GM12878 (cell line): ENCODE data around the gene RPL9. TPM values are rescaled to one million over a fixed set of nuclear protein-coding genes. Genes with fewer than 3 reads are reported as not detected.

Source experiments
- ATAC-seq: fragments of 200-7000 bp; cut with Tn5 transposase; 3 replicates; pipeline ENCODE4 v1.9.1; 2020; ENCODE audit warnings: mild to moderate bottlenecking, moderate library complexity
- BruUV-seq: library from RNA; stranded (reverse); fragments of 400-500 nt; replicated peaks from 2 replicates; lab custom pipeline; 2021; lab: Mats Ljungman, UMichigan
- CTCF ChIA-PET: fragments of 300-600 bp; sonication (Branson Sonifier 250); formaldehyde crosslinking; extraction: SDS; loops from one replicate; lab custom pipeline; 2021; ENCODE audit warnings: inconsistent platforms; lab: Yijun Ruan, JAX
- POLR2A ChIA-PET: fragments of 350-600 bp; formaldehyde crosslinking; extraction: SDS; loops from one replicate; lab custom pipeline; 2021; ENCODE audit warnings: inconsistent platforms; lab: Charles Lee
- RAD21 ChIA-PET: fragments of 300-600 bp; sonication (Branson Sonifier 250); formaldehyde crosslinking; loops from one replicate; lab custom pipeline; 2023; ENCODE audit warnings: antibody characterized with exemption; ENCODE audit not compliant: unreplicated experiment; lab: Charles Lee
- SMC1A ChIA-PET: fragments of 300-600 bp; sonication (Branson Sonifier 250); formaldehyde crosslinking; loops from one replicate; lab custom pipeline; 2023; ENCODE audit not compliant: unreplicated experiment, uncharacterized antibody; lab: Charles Lee
- DNase-seq: peaks from one replicate; pipeline ENCODE4 v3.0.0-alpha.2; 2011; ENCODE audit warnings: low read depth, low spot score
- FAIRE-seq: peaks from 3 replicates; lab custom pipeline; 2011; peaks lifted over from hg19 to GRCh38; lab: Jason Lieb, UNC
- H2AFZ ChIP-seq: 2 replicates; pipeline ENCODE4 v1.6.0; 2011; ENCODE audit warnings: low read depth, low read length, control low read depth; ENCODE audit not compliant: control insufficient read depth
- H3K27ac ChIP-seq: 2 replicates; pipeline ENCODE4 v1.5.1; 2011; ENCODE audit warnings: control low read depth; ENCODE audit not compliant: control insufficient read depth, insufficient read depth
- H3K27me3 ChIP-seq, 2 experiments: replicated peaks in 1 of 2; 2 replicates each; pipeline versions ENCODE4 v1.6.0 to v1.6.1; 2011; ENCODE audit warnings: low read length in 1 of 2; ENCODE audit not compliant: control insufficient read depth in 2 of 2, insufficient read depth in 2 of 2
- H3K36me3 ChIP-seq, 2 experiments: 2 replicates each; pipeline ENCODE4 v1.5.1; 2011; ENCODE audit warnings: low read length in 1 of 2; ENCODE audit not compliant: control insufficient read depth in 2 of 2, insufficient read depth in 2 of 2
- H3K4me1 ChIP-seq: 2 replicates; pipeline ENCODE4 v1.6.1; 2011; ENCODE audit warnings: mild to moderate bottlenecking, low read length, moderate library complexity, mixed read lengths; ENCODE audit not compliant: control insufficient read depth, insufficient read depth
- H3K4me2 ChIP-seq: 2 replicates; pipeline ENCODE4 v1.6.0; 2011; ENCODE audit warnings: control low read depth; ENCODE audit not compliant: control insufficient read depth, insufficient read depth
- H3K4me3 ChIP-seq: fragments of 200-600 bp; sonication (generic); 2 replicates; pipeline ENCODE4 v1.5.1; 2016
- H3K79me2 ChIP-seq: 2 replicates; pipeline ENCODE4 v1.6.0; 2011; ENCODE audit warnings: low read length; ENCODE audit not compliant: control insufficient read depth, insufficient read depth
- H3K9ac ChIP-seq: 2 replicates; pipeline ENCODE4 v1.8.0; 2011; ENCODE audit warnings: low read length, control low read depth, mixed read lengths; ENCODE audit not compliant: control insufficient read depth, insufficient read depth
- H3K9me3 ChIP-seq: replicated peaks from 3 replicates; pipeline ENCODE4 v1.5.1; 2011; ENCODE audit warnings: mild to moderate bottlenecking, low read length; ENCODE audit not compliant: control insufficient read depth, insufficient read depth
- H4K20me1 ChIP-seq: 2 replicates; pipeline ENCODE4 v1.6.0; 2011; ENCODE audit not compliant: control insufficient read depth, insufficient read depth
- KAT2A ChIP-seq: conservative IDR thresholded peaks from 2 replicates; pipeline ENCODE4 v1.6.1; 2011; ENCODE audit warnings: low read depth, low read length; ENCODE audit not compliant: control insufficient read depth
- KDM1A ChIP-seq: fragments of 200-600 bp; sonication (generic); IDR thresholded peaks from 2 replicates; pipeline ENCODE4 v1.6.1; 2016; ENCODE audit warnings: borderline replicate concordance
- MYC ChIP-seq: IDR thresholded peaks from 2 replicates; pipeline ENCODE4 v1.6.1; 2011; ENCODE audit warnings: mild to moderate bottlenecking, low read length, moderate library complexity, inconsistent platforms; ENCODE audit not compliant: insufficient read depth, insufficient replicate concordance, insufficient read length, severe bottlenecking
- PAX8 ChIP-seq: fragments of 450-650 bp; IDR thresholded peaks from 2 replicates; pipeline ENCODE4 v1.6.1; 2017; ENCODE audit warnings: mild to moderate bottlenecking, moderate library complexity
- PML ChIP-seq: IDR thresholded peaks from 2 replicates; pipeline ENCODE4 v1.6.1; 2012; ENCODE audit warnings: low read length, inconsistent platforms
- POLR2AphosphoS5 ChIP-seq: IDR thresholded peaks from 2 replicates; pipeline ENCODE4 v1.6.1; 2011; ENCODE audit warnings: mild to moderate bottlenecking, low read length, inconsistent platforms
- RAD51 ChIP-seq: fragments of 450-650 bp; IDR thresholded peaks from 2 replicates; pipeline ENCODE4 v1.6.1; 2016; ENCODE audit warnings: moderate library complexity, mild to moderate bottlenecking, inconsistent platforms
- RUNX3 ChIP-seq: IDR thresholded peaks from 2 replicates; pipeline ENCODE4 v1.6.1; 2012; ENCODE audit warnings: low read length, inconsistent platforms
- SIX5 ChIP-seq: IDR thresholded peaks from 2 replicates; pipeline ENCODE4 v1.6.1; 2011; ENCODE audit warnings: mild to moderate bottlenecking, low read depth, low read length, moderate library complexity; ENCODE audit not compliant: severe bottlenecking
- SUPT20H ChIP-seq: IDR thresholded peaks from 2 replicates; pipeline ENCODE4 v1.6.1; 2011; ENCODE audit warnings: low read depth, mild to moderate bottlenecking, low read length, moderate library complexity, borderline replicate concordance; ENCODE audit not compliant: control insufficient read depth
- TARDBP ChIP-seq: IDR thresholded peaks from 2 replicates; pipeline ENCODE4 v1.6.1; 2016; ENCODE audit warnings: borderline replicate concordance
- ZNF217 ChIP-seq: fragments of 450-650 bp; IDR thresholded peaks from 2 replicates; pipeline ENCODE4 v1.6.1; 2017; ENCODE audit warnings: antibody characterized with exemption, mild to moderate bottlenecking
- ZNF622 ChIP-seq: fragments of 450-650 bp; IDR thresholded peaks from 2 replicates; pipeline ENCODE4 v1.6.1; 2017; ENCODE audit warnings: mild to moderate bottlenecking, inconsistent platforms
- ZZZ3 ChIP-seq: IDR thresholded peaks from 2 replicates; pipeline ENCODE4 v1.6.1; 2011; ENCODE audit warnings: low read depth; ENCODE audit not compliant: control insufficient read depth, insufficient read length
- WGBS: methylation state at CpG from one replicate; pipeline ENCODE4 v1.1.6; 2016; ENCODE audit warnings: low lambda C conversion rate; ENCODE audit not compliant: insufficient replicate concordance, insufficient coverage; ENCODE audit errors: missing lambda C conversion rate; 5-methylcytosine and 5-hydroxymethylcytosine counted together
- in situ Hi-C: fragments of 300-500 bp; cut with MboI; formaldehyde crosslinking; loops from 9 replicates; pipeline ENCODE4 v1.14.3; 2018; ENCODE audit warnings: mixed read lengths
- intact Hi-C: fragments of 100-400 bp; cut with micrococcal nuclease; formaldehyde crosslinking; loops from one replicate; pipeline ENCODE4 v1.14.2; 2022; ENCODE audit not compliant: unreplicated experiment
- polyA plus RNA-seq, 11 experiments: library from polyadenylated mRNA; depleted of rRNA in 4 of 11; unstranded in 6 of 11; stranded (reverse) in 5 of 11; fragments of >200 nt; fragmentation: Nextera tagmentation in 4 of 11; fragmentation: Illumina TruSeq in 1 of 11; extraction: Ambion mirVana in 4 of 11; extraction: Trizol in 1 of 11; gene quantifications; 1 replicate in 1 of 11; 2 replicates in 10 of 11; pipeline versions ENCODE4 v1.2.1 to v1.2.3, GENCODE V29; 2011 to 2016; ENCODE audit warnings: inconsistent platforms in 2 of 11, missing spikeins in 2 of 11, low read depth in 1 of 11
- total RNA-seq, 4 experiments: library from RNA; depleted of rRNA in 3 of 4; stranded (reverse); fragments of >200 nt in 3 of 4; fragmentation: Illumina TruSeq in 1 of 4; extraction: Trizol in 1 of 4; gene quantifications; 2 replicates each; pipeline versions ENCODE4 v1.2.1 to v1.2.3, GENCODE V29; 2013 to 2021
- TF ChIP-seq, protein P1 (sequence below): fragments of 450-650 bp; IDR thresholded peaks from 2 replicates; pipeline ENCODE4 v1.6.1; 2014; ENCODE audit warnings: mild to moderate bottlenecking
- TF ChIP-seq, protein P2 (sequence below): fragments of 450-650 bp; IDR thresholded peaks from 2 replicates; pipeline ENCODE4 v1.6.1; 2016; ENCODE audit warnings: mild to moderate bottlenecking
- TF ChIP-seq, protein P3 (sequence below): fragments of 450-650 bp; IDR thresholded peaks from 2 replicates; pipeline ENCODE4 v1.6.1; 2017; ENCODE audit warnings: low read depth, mild to moderate bottlenecking, moderate library complexity
- TF ChIP-seq, protein P4 (sequence below): fragments of 450-650 bp; formaldehyde crosslinking; IDR thresholded peaks from 2 replicates; pipeline ENCODE4 v1.4.0; 2022; ENCODE audit warnings: mild to moderate bottlenecking, moderate library complexity

RPL9 gene
- total and polyA plus RNA-seq, 10 of the 15 experiments (the other 5 are each of a cell fraction or from before 2014, with no cell fraction given) = 1,006 to 4,767 (median 2,910) TPM

DNA sequence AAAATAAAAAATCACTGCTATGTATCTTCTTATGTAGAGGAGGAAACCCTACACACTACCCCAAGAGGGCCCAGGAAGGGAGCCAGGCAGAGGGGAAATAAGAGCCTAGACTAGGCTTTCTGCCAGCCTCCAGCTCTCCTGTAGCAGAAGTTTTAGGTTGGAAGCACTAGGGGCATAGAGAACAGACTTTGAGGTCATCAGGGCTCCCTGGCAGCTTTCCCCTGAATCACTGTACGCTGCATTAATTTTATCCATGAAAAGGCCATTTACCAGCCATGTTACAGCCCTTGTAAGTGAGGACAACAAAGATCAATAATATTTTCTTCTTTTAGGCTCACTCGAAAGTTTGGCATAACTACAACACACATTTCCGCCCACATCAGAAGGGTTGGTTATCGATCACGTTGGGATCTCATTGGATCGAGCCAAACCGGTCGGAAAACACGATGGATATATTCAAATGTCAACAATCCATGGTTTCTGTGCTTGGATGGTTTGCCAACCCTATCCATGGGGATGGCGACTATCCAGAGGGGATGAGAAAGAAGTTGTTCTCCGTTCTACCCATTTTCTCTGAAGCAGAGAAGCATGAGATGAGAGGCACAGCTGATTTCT lies 24.7 kb downstream of the RPL9 start:
- ChIA-PET CTCF (no interaction called here), RAD21 (no interaction called here), SMC1A (interaction anchor here (0.5 to 0.7 kb wide), 2 partner anchors 11 to 69 kb away, joined by 3 to 4 read pairs; no protein-coding TSS in a partner anchor), POLR2A (no interaction called here)
- 70% methylated on average over 11 of the region's 11 CpGs for WGBS
- H3K79me2 ChIP-seq = no peaks in the 10 kb centered on the region
- intact Hi-C loops = loop anchor here (10.0 kb wide), 1 partner anchor 299 kb away; no protein-coding TSS in a partner anchor
- no peaks in the 10 kb centered on the region for H3K9me3 ChIP-seq
- no peak overlapping the region for H3K4me3 ChIP-seq
- BruUV-seq = no TSS peak
- in situ Hi-C loops = loop anchor here (25.0 kb wide), 1 partner anchor 522 kb away; no protein-coding TSS in a partner anchor
- H3K27ac ChIP-seq = no peak overlapping the region
- no peaks in the 10 kb centered on the region for H3K4me1 ChIP-seq
- FAIRE-seq (no peak), ATAC-seq (no peak), DNase-seq (no peak)
- no peak overlapping the region for H3K4me2 ChIP-seq
- no peak overlapping the region for H3K9ac ChIP-seq
- H2AFZ ChIP-seq = no peak overlapping the region
- no peaks in the 10 kb centered on the region; a peak in 1 of 4 replicates for H3K27me3 ChIP-seq
- no peaks in the 10 kb centered on the region for H3K36me3 ChIP-seq
- no peaks in the 10 kb centered on the region for H4K20me1 ChIP-seq
- no peak for TF ChIP-seq SUPT20H
- TF ChIP-seq PAX8 = no peak
- TF ChIP-seq, protein P1, sequence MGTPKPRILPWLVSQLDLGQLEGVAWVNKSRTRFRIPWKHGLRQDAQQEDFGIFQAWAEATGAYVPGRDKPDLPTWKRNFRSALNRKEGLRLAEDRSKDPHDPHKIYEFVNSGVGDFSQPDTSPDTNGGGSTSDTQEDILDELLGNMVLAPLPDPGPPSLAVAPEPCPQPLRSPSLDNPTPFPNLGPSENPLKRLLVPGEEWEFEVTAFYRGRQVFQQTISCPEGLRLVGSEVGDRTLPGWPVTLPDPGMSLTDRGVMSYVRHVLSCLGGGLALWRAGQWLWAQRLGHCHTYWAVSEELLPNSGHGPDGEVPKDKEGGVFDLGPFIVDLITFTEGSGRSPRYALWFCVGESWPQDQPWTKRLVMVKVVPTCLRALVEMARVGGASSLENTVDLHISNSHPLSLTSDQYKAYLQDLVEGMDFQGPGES = no peak
- no peak for TF ChIP-seq TARDBP
- TF ChIP-seq, protein P2, sequence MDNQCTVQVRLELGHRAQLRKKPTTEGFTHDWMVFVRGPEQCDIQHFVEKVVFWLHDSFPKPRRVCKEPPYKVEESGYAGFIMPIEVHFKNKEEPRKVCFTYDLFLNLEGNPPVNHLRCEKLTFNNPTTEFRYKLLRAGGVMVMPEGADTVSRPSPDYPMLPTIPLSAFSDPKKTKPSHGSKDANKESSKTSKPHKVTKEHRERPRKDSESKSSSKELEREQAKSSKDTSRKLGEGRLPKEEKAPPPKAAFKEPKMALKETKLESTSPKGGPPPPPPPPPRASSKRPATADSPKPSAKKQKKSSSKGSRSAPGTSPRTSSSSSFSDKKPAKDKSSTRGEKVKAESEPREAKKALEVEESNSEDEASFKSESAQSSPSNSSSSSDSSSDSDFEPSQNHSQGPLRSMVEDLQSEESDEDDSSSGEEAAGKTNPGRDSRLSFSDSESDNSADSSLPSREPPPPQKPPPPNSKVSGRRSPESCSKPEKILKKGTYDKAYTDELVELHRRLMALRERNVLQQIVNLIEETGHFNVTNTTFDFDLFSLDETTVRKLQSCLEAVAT = no peak
- TF ChIP-seq ZZZ3 = no peak
- TF ChIP-seq RUNX3 = no peak
- TF ChIP-seq MYC = no peak
- no peak for TF ChIP-seq RAD51
- TF ChIP-seq, protein P3, sequence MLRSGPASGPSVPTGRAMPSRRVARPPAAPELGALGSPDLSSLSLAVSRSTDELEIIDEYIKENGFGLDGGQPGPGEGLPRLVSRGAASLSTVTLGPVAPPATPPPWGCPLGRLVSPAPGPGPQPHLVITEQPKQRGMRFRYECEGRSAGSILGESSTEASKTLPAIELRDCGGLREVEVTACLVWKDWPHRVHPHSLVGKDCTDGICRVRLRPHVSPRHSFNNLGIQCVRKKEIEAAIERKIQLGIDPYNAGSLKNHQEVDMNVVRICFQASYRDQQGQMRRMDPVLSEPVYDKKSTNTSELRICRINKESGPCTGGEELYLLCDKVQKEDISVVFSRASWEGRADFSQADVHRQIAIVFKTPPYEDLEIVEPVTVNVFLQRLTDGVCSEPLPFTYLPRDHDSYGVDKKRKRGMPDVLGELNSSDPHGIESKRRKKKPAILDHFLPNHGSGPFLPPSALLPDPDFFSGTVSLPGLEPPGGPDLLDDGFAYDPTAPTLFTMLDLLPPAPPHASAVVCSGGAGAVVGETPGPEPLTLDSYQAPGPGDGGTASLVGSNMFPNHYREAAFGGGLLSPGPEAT = no peak
- TF ChIP-seq ZNF217 = no peak
- TF ChIP-seq, protein P4, sequence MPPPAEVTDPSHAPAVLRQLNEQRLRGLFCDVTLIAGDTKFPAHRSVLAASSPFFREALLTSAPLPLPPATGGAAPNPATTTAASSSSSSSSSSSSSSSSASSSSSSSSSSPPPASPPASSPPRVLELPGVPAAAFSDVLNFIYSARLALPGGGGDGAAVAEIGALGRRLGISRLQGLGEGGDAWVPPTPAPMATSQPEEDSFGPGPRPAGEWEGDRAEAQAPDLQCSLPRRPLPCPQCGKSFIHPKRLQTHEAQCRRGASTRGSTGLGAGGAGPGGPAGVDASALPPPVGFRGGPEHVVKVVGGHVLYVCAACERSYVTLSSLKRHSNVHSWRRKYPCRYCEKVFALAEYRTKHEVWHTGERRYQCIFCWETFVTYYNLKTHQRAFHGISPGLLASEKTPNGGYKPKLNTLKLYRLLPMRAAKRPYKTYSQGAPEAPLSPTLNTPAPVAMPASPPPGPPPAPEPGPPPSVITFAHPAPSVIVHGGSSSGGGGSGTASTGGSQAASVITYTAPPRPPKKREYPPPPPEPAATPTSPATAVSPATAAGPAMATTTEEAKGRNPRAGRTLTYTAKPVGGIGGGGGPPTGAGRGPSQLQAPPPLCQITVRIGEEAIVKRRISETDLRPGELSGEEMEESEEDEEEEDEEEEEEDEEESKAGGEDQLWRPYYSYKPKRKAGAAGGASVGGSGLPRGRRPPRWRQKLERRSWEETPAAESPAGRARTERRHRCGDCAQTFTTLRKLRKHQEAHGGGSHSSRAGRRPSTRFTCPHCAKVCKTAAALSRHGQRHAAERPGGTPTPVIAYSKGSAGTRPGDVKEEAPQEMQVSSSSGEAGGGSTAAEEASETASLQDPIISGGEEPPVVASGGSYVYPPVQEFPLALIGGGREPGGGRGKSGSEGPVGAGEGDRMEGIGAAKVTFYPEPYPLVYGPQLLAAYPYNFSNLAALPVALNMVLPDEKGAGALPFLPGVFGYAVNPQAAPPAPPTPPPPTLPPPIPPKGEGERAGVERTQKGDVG = no peak
- TF ChIP-seq ZNF622 = no peak
- TF ChIP-seq KDM1A = no peak
- no peak for TF ChIP-seq KAT2A
- no peak for TF ChIP-seq PML
- TF ChIP-seq SIX5 = no peak
- TF ChIP-seq POLR2AphosphoS5 = no peak
